B cell (primary cell): ENCODE results near the gene EID2. TPM values are rescaled to one million over a fixed set of nuclear protein-coding genes. Genes with fewer than 3 reads are reported as not detected.

Source experiments
- ATAC-seq: fragments of 200-7000 bp; cut with Tn5 transposase; one replicate; pipeline ENCODE4 v1.10.0; 2021; ENCODE audit warnings: low read depth, mild to moderate bottlenecking, moderate number of reproducible peaks, moderate library complexity
- CTCF ChIA-PET: fragments of 350-600 bp; sonication (Branson Sonifier 250); formaldehyde crosslinking; loops from one replicate; lab custom pipeline; 2021; ENCODE audit warnings: antibody characterized with exemption, inconsistent platforms; lab: Charles Lee
- POLR2A ChIA-PET: fragments of 350-600 bp; sonication (Branson Sonifier 250); formaldehyde crosslinking; loops from one replicate; lab custom pipeline; 2021; ENCODE audit warnings: antibody characterized with exemption; lab: Charles Lee
- DNase-seq: peaks from one replicate; pipeline ENCODE4 v3.0.0; 2013
- H2AFZ ChIP-seq: 2 replicates; pipeline ENCODE4 v1.6.1; 2012; ENCODE audit warnings: mild to moderate bottlenecking, low read depth, low read length; ENCODE audit not compliant: insufficient read depth, poor library complexity, severe bottlenecking
- H3K27ac ChIP-seq, 2 donors: 1 replicate in 1 of 2; 2 replicates in 1 of 2; pipeline ENCODE4 v1.5.1; 2012 to 2013; ENCODE audit warnings: low read length in 2 of 2, mild to moderate bottlenecking in 2 of 2, moderate library complexity in 1 of 2
- H3K27me3 ChIP-seq, 4 experiments: fragments of 200-600 bp in 1 of 4; sonication (generic) in 1 of 4; replicated peaks in 1 of 4; 1 replicate in 2 of 4; 2 replicates in 2 of 4; pipeline versions ENCODE4 v1.6.1 to v1.7.0; 2013 to 2016; ENCODE audit warnings: low read length in 3 of 4, mild to moderate bottlenecking in 2 of 4, mixed read lengths in 1 of 4, moderate library complexity in 1 of 4; ENCODE audit not compliant: insufficient read depth in 4 of 4, control insufficient read depth in 3 of 4; ENCODE audit errors: control extremely low read depth in 1 of 4
- H3K36me3 ChIP-seq, 2 experiments: replicated peaks in 1 of 2; 1 replicate in 1 of 2; 2 replicates in 1 of 2; pipeline versions ENCODE4 v1.6.1 to v1.7.1; 2013; ENCODE audit warnings: low read length in 1 of 2; ENCODE audit not compliant: insufficient read depth in 2 of 2, control insufficient read depth in 1 of 2; ENCODE audit errors: control extremely low read depth in 1 of 2, extremely low read depth in 1 of 2
- H3K4me1 ChIP-seq, 2 donors: fragments of 200-600 bp in 1 of 2; sonication (generic) in 1 of 2; 1 replicate in 1 of 2; 2 replicates in 1 of 2; pipeline versions ENCODE4 v1.5.1 to v1.6.1; 2013 to 2017; ENCODE audit warnings: low read length in 2 of 2; ENCODE audit not compliant: control insufficient read depth in 2 of 2, insufficient read depth in 2 of 2
- H3K4me2 ChIP-seq: replicated peaks from 2 replicates; pipeline ENCODE3; 2012; ENCODE audit warnings: mild to moderate bottlenecking, low read depth, low read length; ENCODE audit not compliant: poor library complexity, severe bottlenecking
- H3K4me3 ChIP-seq, 5 experiments: fragments of 200-600 bp in 1 of 5; sonication (generic) in 1 of 5; 1 replicate in 3 of 5; 2 replicates in 2 of 5; pipeline versions ENCODE4 v1.5.1 to v1.7.0; 2011 to 2016; ENCODE audit warnings: low read length in 4 of 5, mild to moderate bottlenecking in 4 of 5, low read depth in 2 of 5, control low read depth in 1 of 5, moderate library complexity in 1 of 5; ENCODE audit not compliant: insufficient read depth in 1 of 5; ENCODE audit errors: control extremely low read depth in 1 of 5, extremely low read depth in 1 of 5
- H3K79me2 ChIP-seq: fragments of 200-600 bp; sonication (generic); one replicate; pipeline ENCODE4 v1.6.0; 2016; ENCODE audit warnings: low read length; ENCODE audit not compliant: control insufficient read depth, insufficient read depth
- H3K9ac ChIP-seq: fragments of 200-600 bp; sonication (generic); 2 replicates; pipeline ENCODE4 v1.6.1; 2017; ENCODE audit warnings: mild to moderate bottlenecking, low read length, moderate library complexity
- H3K9me3 ChIP-seq, 3 donors: one replicate each; pipeline versions ENCODE4 v1.6.1 to v1.7.1; 2013; ENCODE audit warnings: low read length in 2 of 3; ENCODE audit not compliant: control insufficient read depth in 2 of 3, insufficient read depth in 1 of 3; ENCODE audit errors: control extremely low read depth in 1 of 3
- H4K20me1 ChIP-seq: 2 replicates; pipeline ENCODE4 v1.6.0; 2012; ENCODE audit warnings: mild to moderate bottlenecking, low read length; ENCODE audit not compliant: insufficient read depth, control insufficient read depth, poor library complexity, severe bottlenecking
- H3K27ac Mint-ChIP-seq: one replicate; pipeline ENCODE4 v1.8.0; 2021; ENCODE audit warnings: mixed read lengths
- H3K27me3 Mint-ChIP-seq: one replicate; pipeline ENCODE4 v1.8.0; 2021; ENCODE audit warnings: mixed read lengths
- H3K4me1 Mint-ChIP-seq: one replicate; pipeline ENCODE4 v1.8.0; 2021; ENCODE audit warnings: mixed read lengths
- H3K4me3 Mint-ChIP-seq: one replicate; pipeline ENCODE4 v1.8.0; 2021; ENCODE audit warnings: mixed read lengths
- H3K9me3 Mint-ChIP-seq: one replicate; pipeline ENCODE4 v1.8.0; 2022; ENCODE audit warnings: mixed read lengths; ENCODE audit not compliant: insufficient read depth
- EZH2 ChIP-seq: IDR thresholded peaks from 2 replicates; pipeline ENCODE4 v1.6.1; 2012; ENCODE audit warnings: borderline replicate concordance, low read depth, mild to moderate bottlenecking, moderate library complexity, low read length; ENCODE audit not compliant: insufficient read depth, poor library complexity, severe bottlenecking
- WGBS: methylation state at CpG from one replicate; pipeline ENCODE4 v1.1.5; 2013; ENCODE audit warnings: missing lambda C conversion rate; ENCODE audit not compliant: insufficient coverage; 5-methylcytosine and 5-hydroxymethylcytosine counted together
- intact Hi-C: fragments of 100-400 bp; cut with micrococcal nuclease; formaldehyde crosslinking; loops from one replicate; pipeline ENCODE4 v1.10.0; 2022
- polyA plus RNA-seq: library from polyadenylated mRNA; depleted of rRNA; stranded (reverse); fragments of >200 nt; gene quantifications from 2 replicates; pipeline ENCODE4 v1.2.3, GENCODE V29; 2012
- total RNA-seq, 2 donors: library from RNA; stranded (reverse); fragments of 120-200 nt in 1 of 2; gene quantifications; 1 replicate in 1 of 2; 2 replicates in 1 of 2; pipeline versions ENCODE4 v1.2.3 to v1.2.4, GENCODE V29; 2013 to 2022
- TF ChIP-seq, protein P1 (sequence below): fragments of 200-600 bp; IDR thresholded peaks from one replicate; pipeline ENCODE4 v1.8.0; 2022; ENCODE audit warnings: antibody characterized with exemption, mild to moderate bottlenecking

Gene EID2
- total and polyA plus RNA-seq, 2 donors (not counting 1 experiment from before 2014, with no cell fraction given): 6.2 to 14.1 TPM

DNA sequence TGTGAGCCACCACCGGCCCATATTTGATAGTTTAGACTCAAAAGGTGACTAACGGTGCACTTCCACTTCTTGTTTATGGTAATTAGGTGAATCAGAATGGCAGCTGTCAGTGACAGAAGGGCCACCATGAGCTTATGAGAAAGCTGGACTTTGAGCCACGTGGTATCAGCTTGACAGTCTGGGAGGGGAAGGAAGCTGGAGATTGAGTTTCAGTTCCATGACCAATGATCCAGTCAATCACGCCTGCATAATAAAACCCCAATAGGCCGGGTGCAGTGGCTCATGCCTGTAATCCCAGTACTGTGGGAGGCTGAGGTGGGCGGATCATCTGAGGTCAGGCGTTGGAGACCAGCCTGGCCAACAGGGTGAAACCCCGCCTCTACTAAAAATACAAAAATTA is 15.5 kb downstream of the EID2 start:
- no peak overlapping the region for H3K27ac Mint-ChIP-seq
- ATAC-seq (no peak), DNase-seq (no peak)
- H3K4me3 ChIP-seq: no peak overlapping the region
- WGBS: 72% methylated on average over 3 of the region's 8 CpGs
- peaks cover 2% of the 10 kb centered on the region for H3K4me1 Mint-ChIP-seq
- no peaks in the 10 kb centered on the region for H3K9me3 ChIP-seq
- intact Hi-C loops: no loop called here
- no peak overlapping the region for H2AFZ ChIP-seq
- peaks cover 0 to 3% of the 10 kb centered on the region in 2 experiments for H3K36me3 ChIP-seq
- no peaks in the 10 kb centered on the region for H3K27me3 ChIP-seq
- H3K4me2 ChIP-seq: no peak overlapping the region
- no peaks in the 10 kb centered on the region for H3K79me2 ChIP-seq
- H3K9ac ChIP-seq: no peak overlapping the region
- no peak for TF ChIP-seq EZH2
- TF ChIP-seq, protein P1, sequence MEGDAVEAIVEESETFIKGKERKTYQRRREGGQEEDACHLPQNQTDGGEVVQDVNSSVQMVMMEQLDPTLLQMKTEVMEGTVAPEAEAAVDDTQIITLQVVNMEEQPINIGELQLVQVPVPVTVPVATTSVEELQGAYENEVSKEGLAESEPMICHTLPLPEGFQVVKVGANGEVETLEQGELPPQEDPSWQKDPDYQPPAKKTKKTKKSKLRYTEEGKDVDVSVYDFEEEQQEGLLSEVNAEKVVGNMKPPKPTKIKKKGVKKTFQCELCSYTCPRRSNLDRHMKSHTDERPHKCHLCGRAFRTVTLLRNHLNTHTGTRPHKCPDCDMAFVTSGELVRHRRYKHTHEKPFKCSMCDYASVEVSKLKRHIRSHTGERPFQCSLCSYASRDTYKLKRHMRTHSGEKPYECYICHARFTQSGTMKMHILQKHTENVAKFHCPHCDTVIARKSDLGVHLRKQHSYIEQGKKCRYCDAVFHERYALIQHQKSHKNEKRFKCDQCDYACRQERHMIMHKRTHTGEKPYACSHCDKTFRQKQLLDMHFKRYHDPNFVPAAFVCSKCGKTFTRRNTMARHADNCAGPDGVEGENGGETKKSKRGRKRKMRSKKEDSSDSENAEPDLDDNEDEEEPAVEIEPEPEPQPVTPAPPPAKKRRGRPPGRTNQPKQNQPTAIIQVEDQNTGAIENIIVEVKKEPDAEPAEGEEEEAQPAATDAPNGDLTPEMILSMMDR: no peak
- no peaks in the 10 kb centered on the region for H3K9me3 Mint-ChIP-seq
- ChIA-PET POLR2A (no interaction called here), CTCF (interaction anchor here (1.7 kb wide), 1 partner anchor 22 kb away, joined by 4 read pairs; no protein-coding TSS in a partner anchor)
- no peak overlapping the region for H3K27ac ChIP-seq
- no peaks in the 10 kb centered on the region for H4K20me1 ChIP-seq
- H3K27me3 Mint-ChIP-seq: no peaks in the 10 kb centered on the region
- no peaks in the 10 kb centered on the region for H3K4me1 ChIP-seq
- H3K4me3 Mint-ChIP-seq: no peak overlapping the region

DNA sequence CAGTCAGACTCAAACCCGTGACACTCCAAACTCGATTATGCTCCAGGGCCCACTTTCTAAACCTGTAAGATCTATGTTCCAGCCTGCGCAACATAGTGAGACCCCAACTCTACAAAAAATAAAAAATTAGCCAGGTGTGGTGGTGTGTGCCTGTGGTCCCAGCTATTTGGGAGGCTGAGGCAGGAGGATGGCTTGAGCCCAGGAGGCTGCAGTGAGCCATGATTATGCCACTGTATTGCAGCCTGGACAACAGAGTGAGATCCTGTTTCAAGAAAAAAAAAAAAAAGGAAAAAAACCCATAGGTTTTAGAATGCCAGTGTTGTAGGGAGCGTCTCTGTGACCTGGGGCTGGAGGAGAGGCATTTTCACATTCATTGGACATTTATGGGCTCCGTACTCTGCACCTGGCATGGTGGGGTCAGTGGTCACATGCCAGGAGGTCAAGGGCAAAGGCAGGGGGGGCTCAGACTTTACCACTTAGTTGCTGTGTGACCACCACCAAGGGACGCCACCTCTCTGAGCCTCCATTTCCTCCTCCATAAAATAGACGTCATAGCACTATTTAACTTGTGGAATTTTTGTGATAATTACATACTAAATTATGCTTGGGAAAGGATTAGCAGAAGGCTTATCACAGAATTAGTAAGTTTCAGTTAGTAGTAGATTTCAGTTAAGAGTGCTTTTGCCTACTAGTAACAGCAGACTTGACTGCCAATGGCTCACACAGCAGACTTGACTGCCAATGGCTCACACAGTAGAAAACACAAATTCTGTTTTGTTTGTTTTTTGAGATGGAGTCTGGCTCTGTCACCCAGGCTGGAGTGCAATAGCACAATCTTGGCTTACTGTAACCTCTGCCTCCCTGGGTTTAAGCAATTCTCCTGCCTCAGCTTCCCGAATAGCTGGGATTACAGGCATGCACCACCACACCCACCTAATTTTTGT is 19.1 kb downstream of the EID2 start:
- no peak for TF ChIP-seq EZH2
- no peak overlapping the region for H3K4me2 ChIP-seq
- peaks cover 0 to 5% (median 0%) of the 10 kb centered on the region in 3 donors for H3K9me3 ChIP-seq
- H3K27ac Mint-ChIP-seq: no peak overlapping the region
- no peak overlapping the region for H3K9ac ChIP-seq
- no peak for DNase-seq
- H3K27ac ChIP-seq: no peak overlapping the region
- no peak overlapping the region for H3K4me3 Mint-ChIP-seq
- intact Hi-C loops: no loop called here
- no peaks in the 10 kb centered on the region for H3K9me3 Mint-ChIP-seq
- no peak for ATAC-seq
- no peaks in the 10 kb centered on the region for H3K79me2 ChIP-seq
- peaks cover 0 to 3% of the 10 kb centered on the region in 2 experiments for H3K36me3 ChIP-seq
- ChIA-PET CTCF (no interaction called here), POLR2A (no interaction called here)
- peaks cover 17% of the 10 kb centered on the region for H3K27me3 Mint-ChIP-seq
- WGBS: 100% methylated on average over 2 of the region's 8 CpGs
- no peak overlapping the region for H2AFZ ChIP-seq
- peaks cover 6% of the 10 kb centered on the region in 2 donors for H3K4me1 ChIP-seq
- H3K4me3 ChIP-seq: no peak overlapping the region
- peaks cover 0 to 15% (median 11%) of the 10 kb centered on the region in 4 experiments for H3K27me3 ChIP-seq
- no peaks in the 10 kb centered on the region for H4K20me1 ChIP-seq
- H3K4me1 Mint-ChIP-seq: peaks cover 6% of the 10 kb centered on the region
